Stimulated activated CD4-positive, alpha-beta T cell treated with anti-CD3 and anti-CD28 coated beads, Interleukin-15, amount 100 ng/mL, for 48 hours (primary cell): ENCODE data around the gene ATOX1.
"Not testable (repeated sequence)": the region's sequence is repeated elsewhere in the genome, so short reads cannot be mapped to it uniquely, and the experiment has no call there.

ENCODE experiments used
- DNase-seq, 2 donors: peaks; one replicate each; pipeline ENCODE4 v3.0.0-alpha.2; 2020; ENCODE audit warnings: low read depth in 2 of 2

Gene ATOX1

GRCh38 chr5:151698081-151698480 is 60.4 kb downstream of the ATOX1 start:
- not testable (repeated sequence) for DNase-seq

- no peak for DNase-seq
Observed at GRCh38 chr5:151697452-151697851, 61.0 kb downstream of the ATOX1 start.

GRCh38 chr5:151696470-151697061 is 61.9 kb downstream of the ATOX1 start:
- no peak for DNase-seq

- no peak for DNase-seq
Observed at GRCh38 chr5:151695464-151695863, 63.0 kb downstream of the ATOX1 start.

GRCh38 chr5:151694035-151694485 is 64.4 kb downstream of the ATOX1 start:
- DNase-seq: no peak
